Measurements from ENCODE around the gene LIPM. TPM values are rescaled to one million over a fixed set of nuclear protein-coding genes. Genes with fewer than 3 reads are reported as not detected.

LIPM gene
- total and polyA plus RNA-seq, 8 donors: not detected

GRCh38 chr10:88769384-88769783 is 33.1 kb upstream of the LIPM start:
- no peak for DNase-seq
- Histone ChIP-seq H3K27me3 (no peaks in the 10 kb centered on the region), H3K36me3 (no peaks in the 10 kb centered on the region), H3K9me3 (no peaks in the 10 kb centered on the region), H3K4me1 (no peaks in the 10 kb centered on the region), H3K4me3 (no peak overlapping the region), H3K27ac (no peak overlapping the region)
- no peak for ATAC-seq
- intact Hi-C loops (cut with DNase I): no loop called here
- no peak for FAIRE-seq
- no peak for TF ChIP-seq CTCF (IDR thresholded peaks at IDR 0.05)
- WGBS, 2 donors: 40 to 55% methylated on average over 1 of the region's 1 CpG

GRCh38 chr10:88781206-88781605 is 21.3 kb upstream of the LIPM start:
- H3K4me3 ChIP-seq: no peak overlapping the region
- FAIRE-seq: no peak
- no peaks in the 10 kb centered on the region for H3K9me3 ChIP-seq
- ATAC-seq: no peak
- WGBS, 2 donors: 71 to 72% methylated on average over 2 of the region's 2 CpGs
- no peak for DNase-seq
- intact Hi-C loops (cut with DNase I): no loop called here
- TF ChIP-seq CTCF (IDR thresholded peaks at IDR 0.05): no peak
- no peaks in the 10 kb centered on the region for H3K36me3 ChIP-seq
- H3K4me1 ChIP-seq: no peaks in the 10 kb centered on the region
- no peak overlapping the region for H3K27ac ChIP-seq
- H3K27me3 ChIP-seq: no peaks in the 10 kb centered on the region

- Histone ChIP-seq H3K36me3 (no peaks in the 10 kb centered on the region), H3K4me1 (no peaks in the 10 kb centered on the region), H3K27me3 (no peaks in the 10 kb centered on the region), H3K27ac (no peak overlapping the region), H3K4me3 (no peak overlapping the region), H3K9me3 (no peaks in the 10 kb centered on the region)
- 82 to 90% methylated on average over 3 of the region's 3 CpGs for WGBS, 2 donors
- TF ChIP-seq CTCF (IDR thresholded peaks at IDR 0.05): no peak
- intact Hi-C loops (cut with DNase I): no loop called here
- DNase-seq (no peak), FAIRE-seq (no peak), ATAC-seq (no peak)
Measured at GRCh38 chr10:88782222-88782621, 20.3 kb upstream of the LIPM start.

- no peak for FAIRE-seq
- 69 to 73% methylated on average over 3 of the region's 3 CpGs for WGBS, 2 donors
- intact Hi-C loops (cut with DNase I): no loop called here
Measured at GRCh38 chr10:88783724-88784123, 18.8 kb upstream of the LIPM start.

More at GRCh38 chr10:88783724-88784123, 18.8 kb upstream of the LIPM start:
- DNase-seq (no peak), ATAC-seq (no peak)
- H3K27ac ChIP-seq: no peak overlapping the region
- H3K9me3 ChIP-seq: no peaks in the 10 kb centered on the region
- no peaks in the 10 kb centered on the region for H3K4me1 ChIP-seq
- no peaks in the 10 kb centered on the region for H3K27me3 ChIP-seq
- H3K4me3 ChIP-seq: no peak overlapping the region
- no peak for TF ChIP-seq CTCF (IDR thresholded peaks at IDR 0.05)
- H3K36me3 ChIP-seq: no peaks in the 10 kb centered on the region

Measured in pancreas (tissue), 10 donors.